ENCODE data around the gene STAT5B.
"Not testable (repeated sequence)": the region's sequence is repeated elsewhere in the genome, so short reads cannot be mapped to it uniquely, and the experiment has no call there.

GRCh38 chr17:42299913-42300312 lies 23.7 kb upstream of the STAT5B start:
- not testable (repeated sequence) for TF ChIP-seq POLR2A, CTCF (IDR thresholded peaks at IDR 0.05)
